ENCODE measurements around the gene AUNIP.

The AUNIP gene

GRCh38 chr1:25881266-25881665, 22.0 kb upstream of the AUNIP start:
- H3K9me3 ChIP-seq (ENCODE audit: control insufficient read depth in 1 of 2, low read length in 2 of 2) = no peaks in the 10 kb centered on the region
- H3K4me1 ChIP-seq (ENCODE audit: control insufficient read depth in 1 of 2, insufficient read depth in 2 of 2, low read length in 2 of 2) = peaks cover 0 to 3% of the 10 kb centered on the region in 2 donors
- H3K27ac ChIP-seq (ENCODE audit: low read length) = no peak overlapping the region
- no peak overlapping the region for H3K4me3 ChIP-seq (ENCODE audit: low read depth in 1 of 2, low read length in 2 of 2)
- H3K36me3 ChIP-seq (ENCODE audit: control insufficient read depth in 1 of 2, insufficient read depth in 2 of 2, low read length in 2 of 2) = no peaks in the 10 kb centered on the region
- H3K27me3 ChIP-seq (ENCODE audit: low read depth, low read length) = no peaks in the 10 kb centered on the region

GRCh38 chr1:25880518-25880917, 21.3 kb upstream of the AUNIP start:
- Histone ChIP-seq H3K27me3 (ENCODE audit: low read depth, low read length) (no peaks in the 10 kb centered on the region), H3K27ac (ENCODE audit: low read length) (no peak overlapping the region), H3K4me3 (ENCODE audit: low read depth in 1 of 2, low read length in 2 of 2) (no peak overlapping the region), H3K36me3 (ENCODE audit: control insufficient read depth in 1 of 2, insufficient read depth in 2 of 2, low read length in 2 of 2) (no peaks in the 10 kb centered on the region), H3K4me1 (ENCODE audit: control insufficient read depth in 1 of 2, insufficient read depth in 2 of 2, low read length in 2 of 2) (peaks cover 0 to 3% of the 10 kb centered on the region in 2 donors), H3K9me3 (ENCODE audit: control insufficient read depth in 1 of 2, low read length in 2 of 2) (no peaks in the 10 kb centered on the region)

- H3K9me3 ChIP-seq (ENCODE audit: control insufficient read depth in 1 of 2, low read length in 2 of 2) = no peaks in the 10 kb centered on the region
- no peaks in the 10 kb centered on the region for H3K27me3 ChIP-seq (ENCODE audit: low read depth, low read length)
- H3K27ac ChIP-seq (ENCODE audit: low read length) = no peak overlapping the region
- no peaks in the 10 kb centered on the region for H3K36me3 ChIP-seq (ENCODE audit: control insufficient read depth in 1 of 2, insufficient read depth in 2 of 2, low read length in 2 of 2)
- H3K4me1 ChIP-seq (ENCODE audit: control insufficient read depth in 1 of 2, insufficient read depth in 2 of 2, low read length in 2 of 2) = peaks cover 3 to 4% of the 10 kb centered on the region in 2 donors
- H3K4me3 ChIP-seq (ENCODE audit: low read depth in 1 of 2, low read length in 2 of 2) = no peak overlapping the region
These were observed 20.4 kb upstream of the AUNIP start for GRCh38 chr1:25879675-25880074.

- Histone ChIP-seq H3K27me3 (ENCODE audit: low read depth, low read length) (no peaks in the 10 kb centered on the region), H3K9me3 (ENCODE audit: control insufficient read depth in 1 of 2, low read length in 2 of 2) (no peaks in the 10 kb centered on the region), H3K4me3 (ENCODE audit: low read depth in 1 of 2, low read length in 2 of 2) (no peak overlapping the region), H3K4me1 (ENCODE audit: control insufficient read depth in 1 of 2, insufficient read depth in 2 of 2, low read length in 2 of 2) (peaks cover 7 to 10% of the 10 kb centered on the region in 2 donors), H3K36me3 (ENCODE audit: control insufficient read depth in 1 of 2, insufficient read depth in 2 of 2, low read length in 2 of 2) (no peaks in the 10 kb centered on the region), H3K27ac (ENCODE audit: low read length) (no peak overlapping the region)
These were observed 19.4 kb upstream of the AUNIP start for GRCh38 chr1:25878690-25879089.

GRCh38 chr1:25877155-25877554, 17.9 kb upstream of the AUNIP start:
- Histone ChIP-seq H3K27me3 (ENCODE audit: low read depth, low read length) (no peaks in the 10 kb centered on the region), H3K36me3 (ENCODE audit: control insufficient read depth in 1 of 2, insufficient read depth in 2 of 2, low read length in 2 of 2) (no peaks in the 10 kb centered on the region), H3K27ac (ENCODE audit: low read length) (no peak overlapping the region), H3K9me3 (ENCODE audit: control insufficient read depth in 1 of 2, low read length in 2 of 2) (no peaks in the 10 kb centered on the region), H3K4me3 (ENCODE audit: low read depth in 1 of 2, low read length in 2 of 2) (no peak overlapping the region), H3K4me1 (ENCODE audit: control insufficient read depth in 1 of 2, insufficient read depth in 2 of 2, low read length in 2 of 2) (peaks cover 7 to 20% of the 10 kb centered on the region in 2 donors)

- Histone ChIP-seq H3K27ac (ENCODE audit: low read length) (no peak overlapping the region), H3K4me1 (ENCODE audit: control insufficient read depth in 1 of 2, insufficient read depth in 2 of 2, low read length in 2 of 2) (peaks cover 10 to 25% of the 10 kb centered on the region in 2 donors), H3K4me3 (ENCODE audit: low read depth in 1 of 2, low read length in 2 of 2) (no peak overlapping the region), H3K27me3 (ENCODE audit: low read depth, low read length) (no peaks in the 10 kb centered on the region), H3K36me3 (ENCODE audit: control insufficient read depth in 1 of 2, insufficient read depth in 2 of 2, low read length in 2 of 2) (no peaks in the 10 kb centered on the region), H3K9me3 (ENCODE audit: control insufficient read depth in 1 of 2, low read length in 2 of 2) (no peaks in the 10 kb centered on the region)
These were observed 17.4 kb upstream of the AUNIP start for GRCh38 chr1:25876693-25877077.

- Histone ChIP-seq H3K9me3 (ENCODE audit: control insufficient read depth in 1 of 2, low read length in 2 of 2) (no peaks in the 10 kb centered on the region), H3K4me1 (ENCODE audit: control insufficient read depth in 1 of 2, insufficient read depth in 2 of 2, low read length in 2 of 2) (peaks cover 16 to 31% of the 10 kb centered on the region in 2 donors), H3K4me3 (ENCODE audit: low read depth in 1 of 2, low read length in 2 of 2) (peak overlapping the region; percentile 42 to 74), H3K27me3 (ENCODE audit: low read depth, low read length) (no peaks in the 10 kb centered on the region), H3K27ac (ENCODE audit: low read length) (no peak overlapping the region), H3K36me3 (ENCODE audit: control insufficient read depth in 1 of 2, insufficient read depth in 2 of 2, low read length in 2 of 2) (no peaks in the 10 kb centered on the region)
These were observed 16.8 kb upstream of the AUNIP start for GRCh38 chr1:25875856-25876692.

- peaks cover 18 to 31% of the 10 kb centered on the region in 2 donors for H3K4me1 ChIP-seq (ENCODE audit: control insufficient read depth in 1 of 2, insufficient read depth in 2 of 2, low read length in 2 of 2)
- H3K27me3 ChIP-seq (ENCODE audit: low read depth, low read length) = no peaks in the 10 kb centered on the region
- peak within 1 kb of the TSS; percentile 57 to 74 for H3K4me3 ChIP-seq (ENCODE audit: low read depth in 1 of 2, low read length in 2 of 2)
- peaks cover 0 to 3% of the 10 kb centered on the region in 2 donors for H3K36me3 ChIP-seq (ENCODE audit: control insufficient read depth in 1 of 2, insufficient read depth in 2 of 2, low read length in 2 of 2)
- H3K9me3 ChIP-seq (ENCODE audit: control insufficient read depth in 1 of 2, low read length in 2 of 2) = no peaks in the 10 kb centered on the region
- H3K27ac ChIP-seq (ENCODE audit: low read length) = peak within 1 kb of the TSS; percentile 14
These were observed 16.0 kb upstream of the AUNIP start, which contains the start of gene PAQR7 for GRCh38 chr1:25875154-25875855. Gene PAQR7, minus strand, starts transcription at chr1:25875708. Its CDS starts 11,869 bp downstream, at chr1:25863839.

- Histone ChIP-seq H3K27ac (ENCODE audit: low read length) (peak overlapping the region; percentile 14), H3K27me3 (ENCODE audit: low read depth, low read length) (no peaks in the 10 kb centered on the region), H3K4me1 (ENCODE audit: control insufficient read depth in 1 of 2, insufficient read depth in 2 of 2, low read length in 2 of 2) (peaks cover 18 to 31% of the 10 kb centered on the region in 2 donors), H3K36me3 (ENCODE audit: control insufficient read depth in 1 of 2, insufficient read depth in 2 of 2, low read length in 2 of 2) (peaks cover 0 to 9% of the 10 kb centered on the region in 2 donors), H3K4me3 (ENCODE audit: low read depth in 1 of 2, low read length in 2 of 2) (peak overlapping the region; percentile 57 to 74), H3K9me3 (ENCODE audit: control insufficient read depth in 1 of 2, low read length in 2 of 2) (no peaks in the 10 kb centered on the region)
These were observed 15.4 kb upstream of the AUNIP start for GRCh38 chr1:25874635-25875153.

GRCh38 chr1:25874209-25874608, 15.0 kb upstream of the AUNIP start:
- peak overlapping the region; percentile 14 for H3K27ac ChIP-seq (ENCODE audit: low read length)
- no peaks in the 10 kb centered on the region for H3K9me3 ChIP-seq (ENCODE audit: control insufficient read depth in 1 of 2, low read length in 2 of 2)
- peaks cover 16 to 31% of the 10 kb centered on the region in 2 donors for H3K4me1 ChIP-seq (ENCODE audit: control insufficient read depth in 1 of 2, insufficient read depth in 2 of 2, low read length in 2 of 2)
- peak overlapping the region; percentile 57 to 74 for H3K4me3 ChIP-seq (ENCODE audit: low read depth in 1 of 2, low read length in 2 of 2)
- no peaks in the 10 kb centered on the region for H3K27me3 ChIP-seq (ENCODE audit: low read depth, low read length)
- H3K36me3 ChIP-seq (ENCODE audit: control insufficient read depth in 1 of 2, insufficient read depth in 2 of 2, low read length in 2 of 2) = peaks cover 0 to 14% of the 10 kb centered on the region in 2 donors

GRCh38 chr1:25873120-25873519, 13.9 kb upstream of the AUNIP start:
- H3K4me1 ChIP-seq (ENCODE audit: control insufficient read depth in 1 of 2, insufficient read depth in 2 of 2, low read length in 2 of 2) = peaks cover 15 to 31% of the 10 kb centered on the region in 2 donors
- peaks cover 0 to 14% of the 10 kb centered on the region in 2 donors for H3K36me3 ChIP-seq (ENCODE audit: control insufficient read depth in 1 of 2, insufficient read depth in 2 of 2, low read length in 2 of 2)
- H3K4me3 ChIP-seq (ENCODE audit: low read depth in 1 of 2, low read length in 2 of 2) = no peak overlapping the region
- no peak overlapping the region for H3K27ac ChIP-seq (ENCODE audit: low read length)
- H3K27me3 ChIP-seq (ENCODE audit: low read depth, low read length) = no peaks in the 10 kb centered on the region
- H3K9me3 ChIP-seq (ENCODE audit: control insufficient read depth in 1 of 2, low read length in 2 of 2) = no peaks in the 10 kb centered on the region

Measured in muscle layer of duodenum (tissue), 2 donors.